Measurements from ENCODE around the gene TMPRSS9.

GRCh38 chr19:2328401-2329148 is 31.5 kb upstream of the TMPRSS9 start, which contains the start of the genes LSM7 and SPPL2B:
- TF ChIP-seq ESRRG (CRISPR knock-in tag; IDR thresholded peaks at IDR 0.05) (no peak), ZC3H10 (CRISPR knock-in tag; IDR thresholded peaks at IDR 0.05) (no peak), CSRNP3 (CRISPR knock-in tag; IDR thresholded peaks at IDR 0.05) (no peak)
- TF ChIP-seq, protein P1, sequence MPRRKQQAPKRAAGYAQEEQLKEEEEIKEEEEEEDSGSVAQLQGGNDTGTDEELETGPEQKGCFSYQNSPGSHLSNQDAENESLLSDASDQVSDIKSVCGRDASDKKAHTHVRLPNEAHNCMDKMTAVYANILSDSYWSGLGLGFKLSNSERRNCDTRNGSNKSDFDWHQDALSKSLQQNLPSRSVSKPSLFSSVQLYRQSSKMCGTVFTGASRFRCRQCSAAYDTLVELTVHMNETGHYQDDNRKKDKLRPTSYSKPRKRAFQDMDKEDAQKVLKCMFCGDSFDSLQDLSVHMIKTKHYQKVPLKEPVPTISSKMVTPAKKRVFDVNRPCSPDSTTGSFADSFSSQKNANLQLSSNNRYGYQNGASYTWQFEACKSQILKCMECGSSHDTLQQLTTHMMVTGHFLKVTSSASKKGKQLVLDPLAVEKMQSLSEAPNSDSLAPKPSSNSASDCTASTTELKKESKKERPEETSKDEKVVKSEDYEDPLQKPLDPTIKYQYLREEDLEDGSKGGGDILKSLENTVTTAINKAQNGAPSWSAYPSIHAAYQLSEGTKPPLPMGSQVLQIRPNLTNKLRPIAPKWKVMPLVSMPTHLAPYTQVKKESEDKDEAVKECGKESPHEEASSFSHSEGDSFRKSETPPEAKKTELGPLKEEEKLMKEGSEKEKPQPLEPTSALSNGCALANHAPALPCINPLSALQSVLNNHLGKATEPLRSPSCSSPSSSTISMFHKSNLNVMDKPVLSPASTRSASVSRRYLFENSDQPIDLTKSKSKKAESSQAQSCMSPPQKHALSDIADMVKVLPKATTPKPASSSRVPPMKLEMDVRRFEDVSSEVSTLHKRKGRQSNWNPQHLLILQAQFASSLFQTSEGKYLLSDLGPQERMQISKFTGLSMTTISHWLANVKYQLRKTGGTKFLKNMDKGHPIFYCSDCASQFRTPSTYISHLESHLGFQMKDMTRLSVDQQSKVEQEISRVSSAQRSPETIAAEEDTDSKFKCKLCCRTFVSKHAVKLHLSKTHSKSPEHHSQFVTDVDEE (CRISPR knock-in tag; IDR thresholded peaks at IDR 0.05): no peak
- TF ChIP-seq, protein P2, sequence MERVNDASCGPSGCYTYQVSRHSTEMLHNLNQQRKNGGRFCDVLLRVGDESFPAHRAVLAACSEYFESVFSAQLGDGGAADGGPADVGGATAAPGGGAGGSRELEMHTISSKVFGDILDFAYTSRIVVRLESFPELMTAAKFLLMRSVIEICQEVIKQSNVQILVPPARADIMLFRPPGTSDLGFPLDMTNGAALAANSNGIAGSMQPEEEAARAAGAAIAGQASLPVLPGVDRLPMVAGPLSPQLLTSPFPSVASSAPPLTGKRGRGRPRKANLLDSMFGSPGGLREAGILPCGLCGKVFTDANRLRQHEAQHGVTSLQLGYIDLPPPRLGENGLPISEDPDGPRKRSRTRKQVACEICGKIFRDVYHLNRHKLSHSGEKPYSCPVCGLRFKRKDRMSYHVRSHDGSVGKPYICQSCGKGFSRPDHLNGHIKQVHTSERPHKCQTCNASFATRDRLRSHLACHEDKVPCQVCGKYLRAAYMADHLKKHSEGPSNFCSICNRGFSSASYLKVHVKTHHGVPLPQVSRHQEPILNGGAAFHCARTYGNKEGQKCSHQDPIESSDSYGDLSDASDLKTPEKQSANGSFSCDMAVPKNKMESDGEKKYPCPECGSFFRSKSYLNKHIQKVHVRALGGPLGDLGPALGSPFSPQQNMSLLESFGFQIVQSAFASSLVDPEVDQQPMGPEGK (CRISPR knock-in tag; IDR thresholded peaks at IDR 0.05; ENCODE audit: borderline replicate concordance): no peak

Data from SK-N-SH treated with all-trans-retinoic acid at 6 μM for 48 hours (cell line).